ENCODE results near the gene GPR183.

DNA sequence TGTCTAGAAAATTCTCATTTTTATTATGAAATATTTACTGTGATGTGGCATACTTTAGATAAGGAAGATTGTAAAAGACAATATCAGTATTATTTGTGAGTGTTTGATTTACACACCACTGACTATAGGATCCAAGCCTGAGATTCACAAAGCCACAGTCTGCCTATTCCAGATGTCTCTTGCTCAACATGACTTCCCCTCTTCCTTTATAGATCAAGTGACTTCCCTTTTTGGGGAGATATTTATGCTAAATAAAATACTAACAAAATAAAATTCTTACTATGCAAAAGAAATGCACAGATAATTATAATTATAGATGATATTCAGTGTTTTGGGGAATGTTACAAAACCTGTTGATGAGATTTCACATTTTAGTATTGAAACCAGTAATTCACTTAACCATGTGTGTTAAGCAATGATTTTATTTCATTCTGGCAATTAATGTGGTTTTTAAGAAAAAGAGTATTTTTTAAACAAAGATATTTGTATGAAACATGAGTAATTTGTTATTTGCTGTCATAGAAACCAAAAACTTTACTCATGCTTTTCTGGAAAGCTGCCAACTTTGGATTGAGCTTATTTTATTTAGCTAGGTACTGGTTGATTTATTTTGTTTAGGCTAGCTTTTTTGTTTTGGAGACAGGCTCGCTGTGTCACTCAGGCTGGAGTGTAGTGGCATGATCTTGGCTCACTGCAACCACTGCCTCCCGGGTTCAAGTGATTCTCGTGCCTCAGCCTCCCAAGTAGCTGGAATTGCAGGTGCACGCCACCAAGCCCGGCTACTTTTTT is 13.7 kb upstream of the GPR183 start:
- TF ChIP-seq TAF1 (IDR thresholded peaks at IDR 0.05; ENCODE audit: borderline replicate concordance, insufficient read depth, low read length), result no peak
- TF ChIP-seq SIN3A (IDR thresholded peaks at IDR 0.05; ENCODE audit: borderline replicate concordance, insufficient read depth, low read length), result no peak
- TF ChIP-seq POLR2AphosphoS5 (IDR thresholded peaks at IDR 0.05; ENCODE audit: low read depth, low read length), result no peak
- no peak for TF ChIP-seq REST (IDR thresholded peaks at IDR 0.05; ENCODE audit: insufficient read depth in 1 of 2, low read depth in 2 of 2, low read length in 2 of 2)

Data from PFSK-1 (cell line).